ENCODE data around the gene ZBTB7C.

ZBTB7C gene

DNA sequence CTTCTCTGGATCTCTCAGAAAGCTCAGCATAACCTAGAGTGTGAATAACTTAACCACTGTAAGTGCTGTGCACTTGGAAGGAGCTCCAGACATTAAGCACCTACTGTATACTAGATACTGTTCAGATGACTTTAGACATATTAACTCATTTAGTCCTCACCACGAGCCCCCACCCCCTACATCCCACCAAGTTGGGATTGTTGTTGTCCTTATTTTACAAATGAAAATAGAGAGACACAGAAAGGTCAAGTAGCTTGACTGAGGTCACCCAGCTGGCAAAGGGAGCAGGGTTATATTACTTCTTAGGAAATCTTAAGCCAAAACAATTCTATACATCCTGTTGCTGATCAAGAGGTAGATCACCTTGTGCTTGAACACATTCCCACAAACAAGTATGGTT, 244.5 kb downstream of the ZBTB7C start:
- no peak for DNase-seq (ENCODE audit: low read depth, low spot score)

DNA sequence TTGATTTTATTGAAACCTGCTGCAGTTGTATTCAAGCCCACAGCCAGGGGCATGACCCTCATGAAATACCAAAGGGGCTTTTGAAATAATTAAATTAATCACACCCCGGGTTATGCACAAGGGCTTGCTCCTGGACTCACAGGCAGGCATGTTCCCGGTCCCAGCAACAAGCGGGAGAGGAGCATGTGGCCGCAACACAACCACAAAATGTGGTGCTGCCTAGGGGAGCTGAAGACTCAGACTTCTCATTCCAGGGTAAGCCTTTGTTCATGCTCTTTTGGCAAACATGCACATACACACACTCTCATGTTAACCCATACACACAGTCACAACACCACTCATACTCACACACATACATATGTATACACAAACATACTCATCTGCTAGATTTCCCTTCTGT, 245.1 kb downstream of the ZBTB7C start:
- DNase-seq (ENCODE audit: low read depth, low spot score) = no peak

DNA sequence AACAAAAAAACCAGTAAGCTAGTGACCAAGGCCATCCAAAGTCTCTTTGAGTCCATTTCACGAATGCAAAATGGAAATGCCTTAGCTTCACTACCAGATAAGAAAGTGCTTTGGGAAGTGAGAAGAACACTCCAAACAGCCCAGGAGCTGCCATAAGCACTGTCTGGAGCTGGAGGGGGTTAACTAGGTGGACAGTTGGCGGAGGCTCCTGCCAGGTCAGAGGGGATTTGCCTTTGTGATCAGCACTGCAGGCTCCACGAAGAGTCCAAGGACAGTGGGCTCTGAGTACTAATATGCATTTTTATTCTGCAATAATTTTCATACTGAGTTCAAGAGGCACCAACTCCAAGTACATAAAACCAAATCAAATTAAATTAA, 245.5 kb downstream of the ZBTB7C start:
- DNase-seq (ENCODE audit: low read depth, low spot score) = no peak

DNA sequence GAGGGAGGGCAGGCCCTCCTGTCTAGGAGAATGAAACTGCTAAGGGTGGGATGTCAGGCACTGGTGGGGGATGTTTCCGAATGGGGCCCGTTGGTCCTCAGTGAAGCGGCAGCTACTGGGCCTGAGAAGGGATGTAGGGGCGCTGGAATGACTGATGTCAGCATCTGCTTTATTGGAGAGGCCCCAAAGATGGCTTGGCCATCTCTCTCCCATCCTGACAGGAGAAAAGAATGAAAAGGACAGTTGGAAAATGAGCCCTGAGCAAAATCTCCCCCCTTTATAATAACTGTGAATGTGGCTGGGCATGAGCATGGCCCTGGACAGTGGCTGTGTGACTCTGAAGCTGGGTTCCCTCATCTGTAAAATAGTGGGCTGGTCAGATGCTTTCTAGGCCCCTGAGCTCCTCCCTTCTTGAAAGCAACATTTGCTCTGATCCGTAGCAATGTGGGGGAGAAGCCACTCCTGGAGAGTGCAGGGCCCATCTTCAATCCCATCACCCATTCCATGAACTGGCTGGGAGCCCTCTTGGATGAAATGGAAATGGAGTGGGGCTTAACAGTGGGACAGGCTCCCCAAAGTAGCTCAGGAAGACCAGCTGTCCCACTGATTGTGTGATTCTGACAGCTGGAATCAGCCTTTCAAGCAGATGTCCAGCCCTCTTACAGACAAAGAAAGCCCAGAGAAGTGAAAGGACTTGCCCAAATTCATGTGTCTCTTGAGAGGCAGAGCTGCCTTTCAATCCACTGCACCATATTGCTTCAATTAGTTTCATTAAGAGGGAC, 246.0 kb downstream of the ZBTB7C start:
- DNase-seq (ENCODE audit: low read depth, low spot score) = no peak

DNA sequence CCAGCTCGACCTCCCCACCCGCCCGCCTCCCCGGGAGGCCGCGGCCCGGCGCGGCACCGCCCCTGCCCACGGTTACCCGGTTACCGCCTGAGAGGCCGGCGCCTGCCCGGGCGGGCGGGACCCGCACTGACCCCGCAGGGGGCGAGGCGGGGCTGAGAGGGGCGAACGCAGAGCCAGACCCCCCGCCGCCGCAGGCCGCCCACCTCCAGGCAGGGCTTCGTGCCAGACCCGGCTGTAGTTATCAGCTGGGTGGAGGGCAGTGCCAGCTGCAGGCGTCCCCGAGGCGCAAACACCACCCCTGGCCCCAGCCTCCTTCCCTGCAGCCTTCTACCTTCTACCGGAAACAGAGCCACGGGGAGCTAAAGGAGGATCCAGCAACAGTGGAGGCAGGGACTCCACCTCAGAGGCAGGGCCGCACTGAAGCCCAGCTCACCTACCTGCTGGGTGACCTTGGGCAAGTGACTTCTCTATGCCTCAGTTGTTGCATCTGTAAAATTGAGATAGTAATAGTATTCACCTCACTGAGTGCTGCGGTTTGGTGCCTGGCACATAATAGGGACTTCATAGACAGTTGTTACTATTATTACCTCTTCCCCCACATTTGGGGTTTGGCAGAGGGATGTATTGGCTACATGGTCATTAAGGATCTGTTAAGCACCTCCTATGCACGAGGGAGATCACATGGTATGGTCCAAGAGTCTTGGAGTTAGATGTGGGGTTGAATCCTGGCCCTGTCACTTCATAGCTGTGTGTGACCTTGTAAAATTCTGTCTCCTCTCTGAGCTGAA, 247.1 kb downstream of the ZBTB7C start:
- DNase-seq (ENCODE audit: low read depth, low spot score) = no peak

DNA sequence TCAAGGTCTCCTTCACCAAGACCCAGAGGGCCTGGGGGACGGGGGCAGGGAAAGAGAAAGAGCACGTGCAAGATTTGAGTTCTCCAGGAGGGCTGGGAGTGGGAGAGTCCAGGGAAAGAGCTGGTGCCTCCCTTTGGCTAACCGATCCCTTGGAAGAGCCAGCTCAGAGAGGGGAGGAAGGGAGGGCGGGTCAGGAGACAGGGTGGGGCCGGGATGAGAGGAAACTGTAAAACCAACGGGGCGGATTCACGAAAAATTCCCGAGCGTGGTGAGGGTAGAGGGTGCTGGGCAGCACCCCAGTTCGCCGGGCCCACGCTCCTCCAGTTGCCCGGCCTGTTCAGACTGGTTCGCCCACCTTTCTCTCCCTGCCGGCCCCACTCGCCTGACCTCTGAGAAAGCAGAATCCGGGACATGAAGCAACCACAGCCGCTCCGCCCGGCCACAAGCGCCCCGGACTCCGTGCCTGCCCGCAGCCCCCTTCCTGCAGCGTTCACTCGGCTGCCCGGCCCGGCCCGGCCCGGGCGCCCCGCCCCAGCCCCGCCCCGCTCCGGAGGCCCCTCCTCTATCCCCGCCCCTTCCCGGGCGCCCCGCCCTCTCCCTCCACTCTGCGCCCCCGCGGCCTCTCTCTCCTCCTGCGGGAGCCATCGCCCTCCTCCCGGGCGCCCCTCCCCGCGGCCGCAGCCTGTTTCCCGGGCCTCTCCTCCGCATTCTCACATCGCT, 247.8 kb downstream of the ZBTB7C start:
- DNase-seq (ENCODE audit: low read depth, low spot score) = peak; percentile 7

DNA sequence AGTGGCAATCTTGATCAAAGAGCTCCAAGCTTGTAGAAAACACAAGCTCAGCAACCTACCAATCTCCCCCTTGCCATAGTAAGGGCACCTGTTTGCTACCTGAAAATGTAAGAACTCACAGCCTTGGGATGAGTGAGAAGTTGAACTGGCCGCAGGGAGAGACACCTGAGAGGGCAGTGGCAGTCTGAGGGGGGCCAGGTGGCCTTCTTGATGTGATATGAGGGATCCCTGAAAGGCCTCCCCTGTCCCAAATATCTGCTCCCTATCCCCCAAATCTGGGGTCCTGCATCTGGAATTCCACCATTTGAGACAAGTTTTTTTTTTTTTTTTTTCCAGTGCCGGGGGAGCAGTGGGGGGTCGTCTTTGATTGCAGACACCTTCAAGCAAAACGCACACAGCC, 248.6 kb downstream of the ZBTB7C start:
- no peak for DNase-seq (ENCODE audit: low read depth, low spot score)

DNA sequence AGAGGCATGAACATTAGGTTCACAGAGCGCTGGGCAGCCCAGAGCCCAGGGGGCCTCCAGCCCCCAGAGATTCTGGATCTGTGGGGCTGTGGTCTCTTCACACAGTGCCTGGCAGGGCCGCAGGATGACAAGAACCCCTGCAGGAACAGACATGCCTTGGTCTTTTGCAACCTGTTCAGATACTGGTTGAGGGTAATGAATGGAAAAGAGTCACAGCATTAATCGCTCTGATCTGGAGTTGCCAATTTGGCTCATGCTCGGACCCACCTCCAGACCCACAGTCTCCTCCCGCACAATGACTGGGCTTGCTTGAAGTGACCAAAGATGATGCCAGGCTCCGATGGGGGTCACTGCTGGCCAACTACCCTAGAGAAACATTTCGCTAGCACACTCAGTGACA, 249.4 kb downstream of the ZBTB7C start:
- no peak for DNase-seq (ENCODE audit: low read depth, low spot score)

DNA sequence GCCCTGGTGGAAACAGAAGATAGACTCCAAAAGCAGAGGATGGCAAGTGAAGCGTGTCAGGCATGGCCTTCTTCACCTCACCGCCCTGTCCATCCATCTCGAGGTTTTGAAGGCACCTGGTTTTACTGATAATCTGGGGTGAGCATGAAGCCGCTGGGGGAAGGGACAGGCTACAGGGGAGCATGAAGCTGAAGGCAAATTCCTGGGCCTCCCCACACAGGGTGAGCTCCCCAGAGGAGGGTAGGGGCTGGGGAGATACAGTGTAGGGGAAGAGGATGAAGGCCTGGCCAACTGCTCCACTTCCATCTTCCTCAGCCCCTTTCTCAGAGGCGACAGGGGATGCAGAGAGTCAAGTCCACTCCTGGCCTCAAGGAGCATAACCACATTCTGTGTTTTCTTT, 250.5 kb downstream of the ZBTB7C start:
- DNase-seq (ENCODE audit: low read depth, low spot score) = no peak

DNA sequence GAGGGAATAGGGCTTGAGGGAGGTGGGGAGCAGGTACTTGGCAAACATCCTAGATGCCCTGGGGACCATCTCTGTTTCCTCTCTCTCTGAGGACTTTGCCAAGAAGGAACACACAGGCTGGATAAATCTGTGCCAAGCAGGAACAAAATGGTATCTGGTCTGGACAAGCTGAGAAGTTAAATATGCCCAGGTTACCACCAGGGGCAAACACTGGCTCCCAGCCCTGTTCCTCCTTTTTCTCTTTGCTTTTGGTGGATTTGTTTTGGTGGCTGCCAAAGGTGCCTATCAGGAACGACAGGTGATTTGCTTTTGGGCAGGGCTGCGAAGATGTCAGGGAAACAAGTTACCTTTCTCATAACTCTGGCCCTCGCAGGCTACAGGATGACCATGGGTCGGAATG, 251.2 kb downstream of the ZBTB7C start:
- DNase-seq (ENCODE audit: low read depth, low spot score) = no peak

DNA sequence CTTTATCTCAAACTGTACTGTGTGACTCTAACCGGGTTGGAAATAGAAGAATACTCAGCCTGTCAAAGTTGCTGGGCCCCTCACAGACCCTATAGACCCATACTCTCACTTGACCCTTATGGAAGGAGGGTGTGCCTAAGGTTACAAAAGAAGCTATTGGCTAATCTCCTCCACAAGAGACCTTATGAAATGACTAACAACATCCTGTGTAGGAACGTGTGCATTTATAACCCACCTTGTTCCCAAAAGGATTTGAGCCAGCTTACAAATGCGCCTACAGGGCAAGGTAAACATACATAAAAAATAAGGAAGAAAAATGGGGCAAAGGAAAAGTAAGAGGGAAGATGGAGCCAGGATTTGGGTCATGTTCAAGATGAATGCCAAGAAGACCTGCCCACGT, 253.3 kb downstream of the ZBTB7C start:
- no peak for DNase-seq (ENCODE audit: low read depth, low spot score)

DNA sequence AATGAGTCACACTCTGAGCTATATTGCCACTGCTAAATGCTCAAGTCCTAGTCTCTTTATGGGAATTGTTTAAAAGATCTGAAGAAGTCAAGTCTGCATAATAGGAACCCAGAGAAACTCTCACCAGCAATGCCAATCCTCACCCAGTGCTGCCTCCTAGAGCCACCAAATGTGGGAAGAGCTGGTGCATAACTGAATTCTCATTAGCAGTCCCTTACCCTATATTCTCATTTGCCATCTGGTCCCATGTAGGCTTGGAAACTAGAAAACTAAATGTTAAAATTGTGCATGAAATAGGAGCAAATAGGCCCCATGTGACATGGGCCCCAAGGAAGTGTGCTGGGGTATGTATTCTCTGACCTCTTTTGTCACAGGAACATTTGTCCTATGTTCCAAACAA, 254.4 kb downstream of the ZBTB7C start:
- DNase-seq (ENCODE audit: low read depth, low spot score) = no peak

DNA sequence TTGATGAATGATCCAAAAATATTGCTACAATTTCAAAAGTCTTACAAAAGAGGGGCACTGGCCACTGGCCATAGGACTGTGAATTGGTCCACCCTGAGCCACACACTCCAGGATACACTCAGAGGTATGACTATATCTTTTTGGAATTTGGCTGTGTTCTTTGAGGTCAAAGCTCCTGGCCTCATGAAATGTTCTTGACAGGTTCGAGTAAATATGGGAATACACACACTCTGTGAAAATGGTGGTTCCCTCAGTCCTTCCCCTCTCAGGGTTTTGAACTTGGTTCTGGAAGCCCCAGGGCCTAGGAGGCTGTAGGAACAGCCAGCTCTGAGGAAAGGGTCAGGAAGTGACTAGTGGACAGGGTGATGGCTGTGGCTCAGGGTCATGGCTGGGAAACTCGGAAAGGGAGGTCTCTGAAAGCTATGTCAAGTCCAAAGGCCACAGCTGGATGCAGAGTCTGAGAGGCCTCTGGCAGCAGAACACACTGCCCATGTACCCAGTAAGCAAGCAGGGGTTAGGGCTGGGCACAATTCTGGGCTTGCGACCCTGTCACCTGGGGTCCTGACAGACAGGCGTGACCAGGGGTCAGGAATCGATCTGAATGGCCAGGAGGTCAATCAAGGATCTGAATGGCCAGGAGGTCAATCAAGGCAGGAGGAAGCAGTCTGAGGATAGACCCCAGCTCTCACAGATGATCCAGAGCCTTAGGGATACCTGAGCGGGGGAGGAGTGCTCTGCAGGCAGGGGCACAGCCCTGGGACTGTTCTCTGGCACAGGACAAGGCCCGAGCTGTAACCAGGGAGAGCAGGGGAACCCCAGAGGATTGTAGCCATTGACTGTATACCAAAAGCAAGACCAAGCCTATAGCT, 255.3 kb downstream of the ZBTB7C start:
- no peak for DNase-seq (ENCODE audit: low read depth, low spot score)

DNA sequence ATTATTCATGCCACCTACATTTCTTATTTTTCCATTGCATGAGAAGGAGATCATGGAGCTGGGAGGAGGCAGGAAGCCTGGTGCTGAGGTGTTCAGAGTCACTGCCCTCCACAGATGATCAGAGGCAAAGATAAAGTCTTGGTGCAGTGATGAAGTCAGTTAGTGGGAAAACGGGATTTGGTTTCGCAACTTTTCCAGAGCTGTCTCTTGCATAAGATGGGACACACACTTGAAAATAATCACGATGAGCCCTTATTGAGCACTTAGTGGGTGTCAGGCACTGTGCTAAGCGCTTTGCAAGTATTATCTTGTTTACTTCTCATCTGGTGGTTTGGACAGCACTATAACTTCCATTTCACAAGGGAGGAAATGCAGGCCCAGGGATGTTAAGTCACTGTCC, 256.6 kb downstream of the ZBTB7C start:
- DNase-seq (ENCODE audit: low read depth, low spot score) = no peak

DNA sequence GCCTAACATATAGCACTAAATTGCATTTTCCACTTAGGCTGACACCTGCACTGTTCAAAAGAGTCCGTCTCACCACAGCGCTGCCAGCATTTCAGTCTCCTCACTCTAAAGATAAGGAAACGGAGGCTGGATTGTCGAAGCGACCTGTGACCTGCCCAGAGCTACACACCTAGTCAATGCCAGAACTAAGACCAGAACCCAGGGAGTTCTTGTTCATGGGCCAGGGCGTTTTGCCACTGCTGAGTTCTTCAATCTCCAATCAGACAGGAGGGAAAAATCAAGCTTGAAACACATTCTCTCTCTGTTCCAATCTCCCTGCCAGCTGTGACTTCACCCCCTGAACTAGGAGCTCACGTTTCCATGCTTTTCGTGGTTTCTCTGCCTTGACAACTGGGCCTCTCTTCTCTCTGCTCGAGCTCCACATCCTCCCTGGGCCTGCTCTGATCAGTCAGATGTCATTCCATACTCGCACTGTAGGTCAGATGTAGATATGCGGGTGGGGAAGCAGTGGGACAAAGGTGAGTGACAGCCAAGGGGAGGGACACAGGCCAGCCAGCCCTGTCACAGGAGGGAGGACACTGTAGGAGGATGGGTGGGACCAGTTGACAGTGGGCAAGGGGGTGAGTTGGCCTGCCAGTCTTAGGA, 257.6 kb downstream of the ZBTB7C start:
- no peak for DNase-seq (ENCODE audit: low read depth, low spot score)

DNA sequence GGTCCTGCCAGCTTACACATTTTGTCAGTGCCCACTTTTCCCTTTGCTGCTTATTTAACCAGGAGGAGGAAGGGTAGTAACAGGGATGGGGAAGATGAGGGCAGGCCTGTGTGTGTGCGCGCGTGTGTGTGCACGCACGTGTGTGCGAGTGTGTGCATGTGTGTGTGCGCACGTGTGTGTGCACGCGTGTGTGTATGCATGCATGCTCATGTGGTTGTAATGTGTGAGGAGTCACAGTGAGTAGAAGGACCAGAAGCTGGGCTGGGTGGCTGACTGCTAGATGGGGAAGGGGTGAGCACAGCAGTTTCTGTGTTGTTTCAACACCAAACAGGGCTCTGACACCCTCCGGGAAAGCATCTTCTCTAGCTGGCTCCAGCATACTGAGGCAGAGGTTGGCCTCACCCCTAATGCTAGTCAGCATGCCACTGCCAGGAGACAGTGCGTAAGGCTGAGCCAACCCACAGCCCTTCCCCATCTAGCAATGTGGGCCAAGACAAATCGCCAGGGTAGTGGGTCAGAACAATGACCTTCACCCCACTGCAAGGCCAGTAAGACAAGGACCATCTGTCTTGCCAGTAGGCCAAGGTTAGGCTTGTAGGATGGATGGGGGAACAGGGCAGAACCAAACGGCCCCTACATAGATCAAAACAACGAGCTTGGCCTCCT, 260.0 kb downstream of the ZBTB7C start:
- DNase-seq (ENCODE audit: low read depth, low spot score) = no peak

DNA sequence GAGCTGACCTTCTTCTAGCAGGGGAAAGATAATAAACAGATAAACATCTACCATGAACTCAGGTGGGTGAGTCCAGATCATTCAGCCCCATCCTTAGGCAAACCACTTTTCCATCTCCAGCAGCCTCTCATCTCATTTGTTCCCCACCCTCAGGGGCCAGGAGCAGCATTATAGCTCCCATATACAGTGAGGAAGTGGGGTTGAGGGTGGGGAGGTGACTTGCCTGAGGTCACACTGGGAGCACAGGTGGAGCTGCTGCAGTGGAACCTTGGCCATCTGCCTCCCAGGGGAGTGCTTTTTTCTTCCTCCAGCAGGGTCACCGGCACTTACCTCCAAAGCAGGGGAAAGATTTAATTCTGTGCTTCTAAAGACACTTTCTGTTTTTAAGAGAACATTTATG, 266.2 kb downstream of the ZBTB7C start:
- no peak for DNase-seq (ENCODE audit: low read depth, low spot score)

DNA sequence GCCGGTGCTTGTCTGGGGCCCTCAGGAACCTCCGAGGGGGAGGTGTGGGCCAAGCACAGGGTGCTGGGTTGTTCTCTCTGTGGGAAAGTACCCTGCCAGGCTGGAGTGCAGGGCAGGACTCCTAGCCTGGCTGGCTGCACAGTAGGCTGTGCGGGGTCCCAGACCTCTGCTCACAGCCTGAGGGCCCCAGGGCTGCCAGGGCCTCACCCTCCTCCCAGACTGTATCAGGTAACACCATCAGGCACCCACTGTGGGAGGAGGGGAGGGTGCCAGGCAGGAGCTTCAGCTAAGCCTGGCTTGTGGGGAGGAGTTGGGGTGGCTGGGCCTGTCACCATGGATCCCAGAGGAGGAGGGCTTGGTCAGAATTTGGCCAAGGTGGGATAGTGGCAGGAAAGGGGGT, 266.8 kb downstream of the ZBTB7C start:
- no peak for DNase-seq (ENCODE audit: low read depth, low spot score)

DNA sequence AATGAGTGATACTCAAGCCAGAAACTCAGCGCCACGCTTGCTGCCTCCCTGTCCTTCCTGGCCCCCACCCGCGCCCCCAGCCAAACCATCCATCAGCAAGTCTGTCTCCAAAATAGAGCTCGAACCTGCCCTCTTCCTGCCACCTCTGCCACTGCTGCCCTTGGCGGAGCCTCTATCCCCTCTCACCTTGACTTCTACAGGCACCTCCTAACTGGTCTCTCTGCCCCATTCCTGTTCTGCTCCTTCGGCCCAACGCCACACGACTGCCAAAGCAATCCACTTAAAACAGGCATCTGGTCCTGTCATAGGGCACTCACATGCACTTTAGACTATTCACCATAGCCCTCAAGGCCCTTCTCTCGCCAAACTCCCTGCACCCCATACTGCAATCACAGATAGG, 268.5 kb downstream of the ZBTB7C start:
- DNase-seq (ENCODE audit: low read depth, low spot score) = no peak

Data from activated CD4-positive, CD25-positive, alpha-beta regulatory T cell treated with anti-CD3 and anti-CD28 coated beads, Interleukin-2, amount 50 U/mL, for 16 hours (primary cell).